ENCODE results near the gene IL4R. TPM values are rescaled to one million over a fixed set of nuclear protein-coding genes. Genes with fewer than 3 reads are reported as not detected.

The IL4R gene
- total and polyA plus RNA-seq, 2 of the 13 experiments (the other 11 are each of a cell fraction or from before 2014, with no cell fraction given): 15.9 to 49.6 TPM

DNA sequence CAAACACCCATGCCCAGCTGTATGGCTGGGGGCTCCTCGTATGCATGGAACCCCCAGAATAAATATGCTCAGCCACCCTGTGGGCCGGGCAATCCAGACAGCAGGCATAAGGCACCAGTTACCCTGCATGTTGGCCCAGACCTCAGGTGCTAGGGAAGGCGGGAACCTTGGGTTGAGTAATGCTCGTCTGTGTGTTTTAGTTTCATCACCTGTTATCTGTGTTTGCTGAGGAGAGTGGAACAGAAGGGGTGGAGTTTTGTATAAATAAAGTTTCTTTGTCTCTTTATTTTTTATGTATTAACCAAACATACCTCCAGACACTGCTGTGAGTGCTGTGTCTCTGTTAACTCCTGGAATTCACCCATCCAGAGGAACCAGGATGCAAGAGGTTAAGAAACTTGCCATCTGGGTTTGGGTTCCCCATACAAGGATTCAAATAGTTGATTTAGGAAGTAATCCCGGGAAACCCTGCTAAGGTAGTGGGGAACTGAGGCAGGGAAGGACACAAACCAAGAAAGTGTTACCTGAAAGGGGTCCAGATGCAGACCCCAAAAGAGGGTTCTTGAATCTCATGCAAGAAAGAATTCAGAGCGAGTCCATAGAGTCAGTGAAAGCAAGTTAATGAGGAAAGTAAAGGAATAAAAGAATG, 50.8 kb downstream of the IL4R start (continued):
- TF ChIP-seq, protein P1, sequence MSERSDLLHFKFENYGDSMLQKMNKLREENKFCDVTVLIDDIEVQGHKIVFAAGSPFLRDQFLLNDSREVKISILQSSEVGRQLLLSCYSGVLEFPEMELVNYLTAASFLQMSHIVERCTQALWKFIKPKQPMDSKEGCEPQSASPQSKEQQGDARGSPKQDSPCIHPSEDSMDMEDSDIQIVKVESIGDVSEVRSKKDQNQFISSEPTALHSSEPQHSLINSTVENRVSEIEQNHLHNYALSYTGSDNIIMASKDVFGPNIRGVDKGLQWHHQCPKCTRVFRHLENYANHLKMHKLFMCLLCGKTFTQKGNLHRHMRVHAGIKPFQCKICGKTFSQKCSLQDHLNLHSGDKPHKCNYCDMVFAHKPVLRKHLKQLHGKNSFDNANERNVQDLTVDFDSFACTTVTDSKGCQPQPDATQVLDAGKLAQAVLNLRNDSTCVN (CRISPR knock-in tag; IDR thresholded peaks at IDR 0.05; ENCODE audit: borderline replicate concordance): peak; percentile 45; the same call in 1 of the 2 replicates
- TF ChIP-seq KLF9 (CRISPR knock-in tag; IDR thresholded peaks at IDR 0.05; ENCODE audit: low read depth) (no peak), SIX4 (CRISPR knock-in tag; IDR thresholded peaks at IDR 0.05) (peak; percentile 51; the same call in 1 of the 2 replicates), ZNF550 (CRISPR knock-in tag; IDR thresholded peaks at IDR 0.05; ENCODE audit: borderline replicate concordance) (no peak), HNRNPUL1 (IDR thresholded peaks at IDR 0.05; ENCODE audit: low read depth, low read length) (no peak), SMARCE1 (IDR thresholded peaks at IDR 0.05; ENCODE audit: borderline replicate concordance) (no peak), MED8 (CRISPR knock-in tag; IDR thresholded peaks at IDR 0.05; ENCODE audit: insufficient replicate concordance) (no peak), RXRB (CRISPR knock-in tag; IDR thresholded peaks at IDR 0.05; ENCODE audit: borderline replicate concordance) (peak; percentile 80), SMC3 (IDR thresholded peaks at IDR 0.05; ENCODE audit: low read length) (peak; percentile 17; the same call in 1 of the 2 replicates), REL (CRISPR knock-in tag; conservative IDR thresholded peaks at IDR 0.05) (no peak), FOXA3 (CRISPR knock-in tag; IDR thresholded peaks at IDR 0.05) (peak; percentile 93), NFE2 (CRISPR knock-in tag; IDR thresholded peaks at IDR 0.05) (no peak), KLF13 (CRISPR knock-in tag; IDR thresholded peaks at IDR 0.05) (no peak), ATRX (CRISPR knock-in tag; IDR thresholded peaks at IDR 0.05; ENCODE audit: borderline replicate concordance) (no peak)
- TF ChIP-seq, protein P2, sequence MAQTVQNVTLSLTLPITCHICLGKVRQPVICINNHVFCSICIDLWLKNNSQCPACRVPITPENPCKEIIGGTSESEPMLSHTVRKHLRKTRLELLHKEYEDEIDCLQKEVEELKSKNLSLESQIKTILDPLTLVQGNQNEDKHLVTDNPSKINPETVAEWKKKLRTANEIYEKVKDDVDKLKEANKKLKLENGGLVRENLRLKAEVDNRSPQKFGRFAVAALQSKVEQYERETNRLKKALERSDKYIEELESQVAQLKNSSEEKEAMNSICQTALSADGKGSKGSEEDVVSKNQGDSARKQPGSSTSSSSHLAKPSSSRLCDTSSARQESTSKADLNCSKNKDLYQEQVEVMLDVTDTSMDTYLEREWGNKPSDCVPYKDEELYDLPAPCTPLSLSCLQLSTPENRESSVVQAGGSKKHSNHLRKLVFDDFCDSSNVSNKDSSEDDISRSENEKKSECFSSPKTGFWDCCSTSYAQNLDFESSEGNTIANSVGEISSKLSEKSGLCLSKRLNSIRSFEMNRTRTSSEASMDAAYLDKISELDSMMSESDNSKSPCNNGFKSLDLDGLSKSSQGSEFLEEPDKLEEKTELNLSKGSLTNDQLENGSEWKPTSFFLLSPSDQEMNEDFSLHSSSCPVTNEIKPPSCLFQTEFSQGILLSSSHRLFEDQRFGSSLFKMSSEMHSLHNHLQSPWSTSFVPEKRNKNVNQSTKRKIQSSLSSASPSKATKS (CRISPR knock-in tag; IDR thresholded peaks at IDR 0.05): no peak
- TF ChIP-seq, protein P3, sequence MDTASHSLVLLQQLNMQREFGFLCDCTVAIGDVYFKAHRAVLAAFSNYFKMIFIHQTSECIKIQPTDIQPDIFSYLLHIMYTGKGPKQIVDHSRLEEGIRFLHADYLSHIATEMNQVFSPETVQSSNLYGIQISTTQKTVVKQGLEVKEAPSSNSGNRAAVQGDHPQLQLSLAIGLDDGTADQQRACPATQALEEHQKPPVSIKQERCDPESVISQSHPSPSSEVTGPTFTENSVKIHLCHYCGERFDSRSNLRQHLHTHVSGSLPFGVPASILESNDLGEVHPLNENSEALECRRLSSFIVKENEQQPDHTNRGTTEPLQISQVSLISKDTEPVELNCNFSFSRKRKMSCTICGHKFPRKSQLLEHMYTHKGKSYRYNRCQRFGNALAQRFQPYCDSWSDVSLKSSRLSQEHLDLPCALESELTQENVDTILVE (CRISPR knock-in tag; IDR thresholded peaks at IDR 0.05): peak; percentile 76; the same call in 1 of the 2 replicates
- TF ChIP-seq, protein P4, sequence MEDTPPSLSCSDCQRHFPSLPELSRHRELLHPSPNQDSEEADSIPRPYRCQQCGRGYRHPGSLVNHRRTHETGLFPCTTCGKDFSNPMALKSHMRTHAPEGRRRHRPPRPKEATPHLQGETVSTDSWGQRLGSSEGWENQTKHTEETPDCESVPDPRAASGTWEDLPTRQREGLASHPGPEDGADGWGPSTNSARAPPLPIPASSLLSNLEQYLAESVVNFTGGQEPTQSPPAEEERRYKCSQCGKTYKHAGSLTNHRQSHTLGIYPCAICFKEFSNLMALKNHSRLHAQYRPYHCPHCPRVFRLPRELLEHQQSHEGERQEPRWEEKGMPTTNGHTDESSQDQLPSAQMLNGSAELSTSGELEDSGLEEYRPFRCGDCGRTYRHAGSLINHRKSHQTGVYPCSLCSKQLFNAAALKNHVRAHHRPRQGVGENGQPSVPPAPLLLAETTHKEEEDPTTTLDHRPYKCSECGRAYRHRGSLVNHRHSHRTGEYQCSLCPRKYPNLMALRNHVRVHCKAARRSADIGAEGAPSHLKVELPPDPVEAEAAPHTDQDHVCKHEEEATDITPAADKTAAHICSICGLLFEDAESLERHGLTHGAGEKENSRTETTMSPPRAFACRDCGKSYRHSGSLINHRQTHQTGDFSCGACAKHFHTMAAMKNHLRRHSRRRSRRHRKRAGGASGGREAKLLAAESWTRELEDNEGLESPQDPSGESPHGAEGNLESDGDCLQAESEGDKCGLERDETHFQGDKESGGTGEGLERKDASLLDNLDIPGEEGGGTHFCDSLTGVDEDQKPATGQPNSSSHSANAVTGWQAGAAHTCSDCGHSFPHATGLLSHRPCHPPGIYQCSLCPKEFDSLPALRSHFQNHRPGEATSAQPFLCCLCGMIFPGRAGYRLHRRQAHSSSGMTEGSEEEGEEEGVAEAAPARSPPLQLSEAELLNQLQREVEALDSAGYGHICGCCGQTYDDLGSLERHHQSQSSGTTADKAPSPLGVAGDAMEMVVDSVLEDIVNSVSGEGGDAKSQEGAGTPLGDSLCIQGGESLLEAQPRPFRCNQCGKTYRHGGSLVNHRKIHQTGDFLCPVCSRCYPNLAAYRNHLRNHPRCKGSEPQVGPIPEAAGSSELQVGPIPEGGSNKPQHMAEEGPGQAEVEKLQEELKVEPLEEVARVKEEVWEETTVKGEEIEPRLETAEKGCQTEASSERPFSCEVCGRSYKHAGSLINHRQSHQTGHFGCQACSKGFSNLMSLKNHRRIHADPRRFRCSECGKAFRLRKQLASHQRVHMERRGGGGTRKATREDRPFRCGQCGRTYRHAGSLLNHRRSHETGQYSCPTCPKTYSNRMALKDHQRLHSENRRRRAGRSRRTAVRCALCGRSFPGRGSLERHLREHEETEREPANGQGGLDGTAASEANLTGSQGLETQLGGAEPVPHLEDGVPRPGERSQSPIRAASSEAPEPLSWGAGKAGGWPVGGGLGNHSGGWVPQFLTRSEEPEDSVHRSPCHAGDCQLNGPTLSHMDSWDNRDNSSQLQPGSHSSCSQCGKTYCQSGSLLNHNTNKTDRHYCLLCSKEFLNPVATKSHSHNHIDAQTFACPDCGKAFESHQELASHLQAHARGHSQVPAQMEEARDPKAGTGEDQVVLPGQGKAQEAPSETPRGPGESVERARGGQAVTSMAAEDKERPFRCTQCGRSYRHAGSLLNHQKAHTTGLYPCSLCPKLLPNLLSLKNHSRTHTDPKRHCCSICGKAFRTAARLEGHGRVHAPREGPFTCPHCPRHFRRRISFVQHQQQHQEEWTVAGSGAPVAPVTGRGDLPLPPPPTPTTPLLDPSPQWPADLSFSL (CRISPR knock-in tag; IDR thresholded peaks at IDR 0.05): no peak
- TF ChIP-seq, protein P5, sequence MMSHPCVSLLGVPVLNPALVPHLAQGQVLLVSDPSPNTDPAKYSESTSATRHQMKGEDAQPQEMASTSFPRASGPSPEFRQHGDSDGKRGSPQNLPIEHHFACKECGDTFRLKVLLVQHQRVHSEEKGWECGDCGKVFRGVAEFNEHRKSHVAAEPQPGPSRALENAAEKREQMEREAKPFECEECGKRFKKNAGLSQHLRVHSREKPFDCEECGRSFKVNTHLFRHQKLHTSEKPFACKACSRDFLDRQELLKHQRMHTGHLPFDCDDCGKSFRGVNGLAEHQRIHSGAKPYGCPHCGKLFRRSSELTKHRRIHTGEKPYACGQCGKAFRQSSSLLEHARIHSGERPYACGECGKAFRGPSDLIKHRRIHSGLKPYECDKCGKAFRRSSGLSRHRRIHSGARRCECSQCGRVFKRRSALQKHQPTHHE (CRISPR knock-in tag; IDR thresholded peaks at IDR 0.05; ENCODE audit: borderline replicate concordance): no peak

Measured in HepG2 (cell line).